ENCODE measurements around the gene CFDP1.

The CFDP1 gene

GRCh38 chr16:75364286-75364791 lies 69.0 kb downstream of the CFDP1 start:
- TF ChIP-seq TAF1 (IDR thresholded peaks at IDR 0.05; ENCODE audit: low read depth) (no peak), EP300 (IDR thresholded peaks at IDR 0.05; ENCODE audit: borderline replicate concordance) (no peak), TEAD4 (IDR thresholded peaks at IDR 0.05) (no peak), MAX (IDR thresholded peaks at IDR 0.05) (no peak), YY1 (IDR thresholded peaks at IDR 0.05; ENCODE audit: low read depth) (no peak), NFIC (IDR thresholded peaks at IDR 0.05) (no peak), ZBTB7A (IDR thresholded peaks at IDR 0.05; ENCODE audit: low read depth) (no peak), CEBPB (IDR thresholded peaks at IDR 0.05) (no peak), EGR1 (IDR thresholded peaks at IDR 0.05) (no peak), RAD21 (IDR thresholded peaks at IDR 0.05; ENCODE audit: low read depth) (no peak), CREB1 (IDR thresholded peaks at IDR 0.05; ENCODE audit: low read depth) (no peak), FOXM1 (IDR thresholded peaks at IDR 0.05; ENCODE audit: borderline replicate concordance, low read depth) (no peak), TCF12 (IDR thresholded peaks at IDR 0.05; ENCODE audit: low read depth) (no peak)
- TF ChIP-seq, protein P1, sequence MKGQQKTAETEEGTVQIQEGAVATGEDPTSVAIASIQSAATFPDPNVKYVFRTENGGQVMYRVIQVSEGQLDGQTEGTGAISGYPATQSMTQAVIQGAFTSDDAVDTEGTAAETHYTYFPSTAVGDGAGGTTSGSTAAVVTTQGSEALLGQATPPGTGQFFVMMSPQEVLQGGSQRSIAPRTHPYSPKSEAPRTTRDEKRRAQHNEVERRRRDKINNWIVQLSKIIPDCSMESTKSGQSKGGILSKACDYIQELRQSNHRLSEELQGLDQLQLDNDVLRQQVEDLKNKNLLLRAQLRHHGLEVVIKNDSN (IDR thresholded peaks at IDR 0.05): no peak
- TF ChIP-seq, protein P2, sequence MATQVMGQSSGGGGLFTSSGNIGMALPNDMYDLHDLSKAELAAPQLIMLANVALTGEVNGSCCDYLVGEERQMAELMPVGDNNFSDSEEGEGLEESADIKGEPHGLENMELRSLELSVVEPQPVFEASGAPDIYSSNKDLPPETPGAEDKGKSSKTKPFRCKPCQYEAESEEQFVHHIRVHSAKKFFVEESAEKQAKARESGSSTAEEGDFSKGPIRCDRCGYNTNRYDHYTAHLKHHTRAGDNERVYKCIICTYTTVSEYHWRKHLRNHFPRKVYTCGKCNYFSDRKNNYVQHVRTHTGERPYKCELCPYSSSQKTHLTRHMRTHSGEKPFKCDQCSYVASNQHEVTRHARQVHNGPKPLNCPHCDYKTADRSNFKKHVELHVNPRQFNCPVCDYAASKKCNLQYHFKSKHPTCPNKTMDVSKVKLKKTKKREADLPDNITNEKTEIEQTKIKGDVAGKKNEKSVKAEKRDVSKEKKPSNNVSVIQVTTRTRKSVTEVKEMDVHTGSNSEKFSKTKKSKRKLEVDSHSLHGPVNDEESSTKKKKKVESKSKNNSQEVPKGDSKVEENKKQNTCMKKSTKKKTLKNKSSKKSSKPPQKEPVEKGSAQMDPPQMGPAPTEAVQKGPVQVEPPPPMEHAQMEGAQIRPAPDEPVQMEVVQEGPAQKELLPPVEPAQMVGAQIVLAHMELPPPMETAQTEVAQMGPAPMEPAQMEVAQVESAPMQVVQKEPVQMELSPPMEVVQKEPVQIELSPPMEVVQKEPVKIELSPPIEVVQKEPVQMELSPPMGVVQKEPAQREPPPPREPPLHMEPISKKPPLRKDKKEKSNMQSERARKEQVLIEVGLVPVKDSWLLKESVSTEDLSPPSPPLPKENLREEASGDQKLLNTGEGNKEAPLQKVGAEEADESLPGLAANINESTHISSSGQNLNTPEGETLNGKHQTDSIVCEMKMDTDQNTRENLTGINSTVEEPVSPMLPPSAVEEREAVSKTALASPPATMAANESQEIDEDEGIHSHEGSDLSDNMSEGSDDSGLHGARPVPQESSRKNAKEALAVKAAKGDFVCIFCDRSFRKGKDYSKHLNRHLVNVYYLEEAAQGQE (IDR thresholded peaks at IDR 0.05; ENCODE audit: low read depth): no peak

DNA sequence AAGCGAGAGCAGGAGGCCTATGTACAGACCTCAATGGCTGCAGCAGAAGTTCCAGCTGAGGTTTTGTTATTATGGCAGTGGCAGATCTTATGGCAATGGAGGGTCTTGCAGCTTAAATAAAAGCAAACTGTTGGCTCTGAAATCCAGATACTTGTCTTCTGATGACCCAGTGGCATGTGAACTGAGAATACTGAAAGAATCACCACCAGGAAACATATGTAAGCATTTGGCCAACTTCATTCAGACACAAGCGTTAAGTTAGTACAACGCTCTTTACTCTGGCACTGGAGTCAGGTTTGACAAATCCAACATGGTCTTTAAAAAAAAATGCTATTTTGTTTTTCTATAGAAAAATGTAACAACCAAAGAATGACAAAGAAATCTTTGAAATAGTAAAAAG lies 70.5 kb downstream of the CFDP1 start:
- TF ChIP-seq, protein P2 (IDR thresholded peaks at IDR 0.05; ENCODE audit: low read depth): no peak
- TF ChIP-seq CEBPB (IDR thresholded peaks at IDR 0.05) (no peak), RAD21 (IDR thresholded peaks at IDR 0.05; ENCODE audit: low read depth) (no peak), EGR1 (IDR thresholded peaks at IDR 0.05) (no peak), YY1 (IDR thresholded peaks at IDR 0.05; ENCODE audit: low read depth) (no peak), EP300 (IDR thresholded peaks at IDR 0.05; ENCODE audit: borderline replicate concordance) (no peak), TAF1 (IDR thresholded peaks at IDR 0.05; ENCODE audit: low read depth) (no peak)

GRCh38 chr16:75361936-75362335 lies 71.4 kb downstream of the CFDP1 start:
- no peak for TF ChIP-seq CEBPB (IDR thresholded peaks at IDR 0.05)
- TF ChIP-seq ZBTB7A (IDR thresholded peaks at IDR 0.05; ENCODE audit: low read depth): no peak
- no peak for TF ChIP-seq TEAD4 (IDR thresholded peaks at IDR 0.05)
- TF ChIP-seq, protein P1 (IDR thresholded peaks at IDR 0.05): no peak
- no peak for TF ChIP-seq TAF1 (IDR thresholded peaks at IDR 0.05; ENCODE audit: low read depth)
- TF ChIP-seq YY1 (IDR thresholded peaks at IDR 0.05; ENCODE audit: low read depth): no peak
- TF ChIP-seq, protein P2 (IDR thresholded peaks at IDR 0.05; ENCODE audit: low read depth): no peak
- TF ChIP-seq RAD21 (IDR thresholded peaks at IDR 0.05; ENCODE audit: low read depth): no peak
- TF ChIP-seq FOXM1 (IDR thresholded peaks at IDR 0.05; ENCODE audit: borderline replicate concordance, low read depth): no peak
- TF ChIP-seq MAX (IDR thresholded peaks at IDR 0.05): no peak
- TF ChIP-seq NFIC (IDR thresholded peaks at IDR 0.05): no peak
- TF ChIP-seq TCF12 (IDR thresholded peaks at IDR 0.05; ENCODE audit: low read depth): no peak
- TF ChIP-seq EGR1 (IDR thresholded peaks at IDR 0.05): no peak
- TF ChIP-seq EP300 (IDR thresholded peaks at IDR 0.05; ENCODE audit: borderline replicate concordance): no peak

DNA sequence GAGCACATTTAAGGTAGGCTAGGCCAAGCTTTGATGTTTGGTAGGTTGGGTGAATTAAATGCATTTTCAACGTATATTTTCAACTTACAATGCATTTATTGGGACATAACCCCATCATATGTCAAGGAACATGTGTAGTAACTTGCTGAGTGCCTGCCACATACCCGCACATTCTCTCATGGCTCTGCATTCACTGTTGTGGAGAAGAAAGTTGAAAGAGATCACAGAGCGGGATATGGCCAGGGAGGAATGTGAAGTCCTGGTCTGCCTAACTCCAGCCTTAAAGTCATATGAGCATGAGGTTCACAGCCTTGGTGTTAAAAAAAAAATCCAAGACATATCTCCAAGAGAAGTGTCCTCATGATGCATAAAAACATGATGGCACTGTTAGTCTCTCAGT lies 79.1 kb downstream of the CFDP1 start:
- no peak for TF ChIP-seq RAD21 (IDR thresholded peaks at IDR 0.05; ENCODE audit: low read depth)
- TF ChIP-seq MAX (IDR thresholded peaks at IDR 0.05): no peak
- no peak for TF ChIP-seq TAF1 (IDR thresholded peaks at IDR 0.05; ENCODE audit: low read depth)
- TF ChIP-seq TCF12 (IDR thresholded peaks at IDR 0.05; ENCODE audit: low read depth): no peak
- TF ChIP-seq, protein P2 (IDR thresholded peaks at IDR 0.05; ENCODE audit: low read depth): no peak
- TF ChIP-seq, protein P1 (IDR thresholded peaks at IDR 0.05): no peak
- no peak for TF ChIP-seq YY1 (IDR thresholded peaks at IDR 0.05; ENCODE audit: low read depth)
- no peak for TF ChIP-seq EP300 (IDR thresholded peaks at IDR 0.05; ENCODE audit: borderline replicate concordance)
- TF ChIP-seq CREB1 (IDR thresholded peaks at IDR 0.05; ENCODE audit: low read depth): no peak
- TF ChIP-seq NFIC (IDR thresholded peaks at IDR 0.05): no peak
- no peak for TF ChIP-seq ZBTB7A (IDR thresholded peaks at IDR 0.05; ENCODE audit: low read depth)
- TF ChIP-seq FOXM1 (IDR thresholded peaks at IDR 0.05; ENCODE audit: borderline replicate concordance, low read depth): no peak
- TF ChIP-seq CEBPB (IDR thresholded peaks at IDR 0.05): no peak
- no peak for TF ChIP-seq EGR1 (IDR thresholded peaks at IDR 0.05)
- no peak for TF ChIP-seq TEAD4 (IDR thresholded peaks at IDR 0.05)
